NCI-H526 (cell line): Measurements from ENCODE around the gene SATB1.
A peak's percentile ranks its signal among the peaks of the same experiment; 100 is the strongest.

Source experiments
- DNase-seq, 2 experiments: peaks; one replicate each; lab custom pipeline; 2025; lab: John Stamatoyannopoulos, UW

The SATB1 gene

DNA sequence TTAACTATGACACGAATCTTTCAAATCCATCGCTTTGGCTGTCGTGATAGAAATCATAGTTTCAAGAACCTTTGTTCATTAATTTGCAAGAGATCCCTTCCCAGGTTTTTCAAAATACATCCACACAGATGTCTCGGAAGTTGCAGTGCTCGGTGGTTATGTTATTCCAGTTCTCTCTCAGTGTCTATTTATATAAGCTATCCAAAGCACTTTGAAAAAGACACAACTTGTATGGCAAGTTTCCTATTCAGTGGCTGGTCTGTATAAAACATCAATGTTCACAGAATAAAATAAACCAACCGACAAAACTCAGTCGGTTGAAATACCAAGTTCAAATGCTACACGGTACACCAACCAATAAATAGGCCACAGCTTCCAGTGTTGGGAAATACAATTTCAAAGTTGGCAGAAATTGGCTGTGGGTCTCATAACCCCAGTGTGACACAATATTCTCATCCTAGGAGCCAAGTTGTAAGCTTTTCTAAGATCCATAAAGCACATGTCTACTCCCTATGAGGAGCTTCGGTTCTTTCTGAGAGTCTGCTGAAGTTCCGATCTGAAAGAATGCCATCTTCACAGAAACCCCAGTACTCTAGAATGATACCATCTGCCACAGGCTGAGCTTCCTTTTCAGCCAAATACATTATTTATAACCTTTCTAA, 23.7 kb downstream of the SATB1 start:
- no peak for DNase-seq

DNA sequence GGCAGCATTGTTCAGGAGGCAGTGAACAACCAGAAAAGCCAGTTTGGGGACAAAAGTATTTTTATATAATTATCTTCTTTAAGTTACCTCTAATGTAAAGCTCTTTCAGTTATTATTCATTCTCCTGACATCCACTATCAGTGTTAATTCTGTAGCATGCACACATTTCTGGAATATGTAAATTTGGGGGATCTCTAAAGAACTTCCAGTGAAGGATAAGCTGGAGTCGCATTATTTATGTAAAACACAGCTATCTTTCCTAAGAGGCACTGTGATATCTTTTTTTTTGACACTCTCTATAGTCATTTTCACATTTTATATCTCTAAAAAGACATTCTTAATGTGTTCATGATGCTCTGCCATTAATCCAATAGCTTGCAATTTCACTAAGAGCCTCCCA, 26.7 kb downstream of the SATB1 start:
- DNase-seq = peak in 1 of 2 experiments; percentile 16

DNA sequence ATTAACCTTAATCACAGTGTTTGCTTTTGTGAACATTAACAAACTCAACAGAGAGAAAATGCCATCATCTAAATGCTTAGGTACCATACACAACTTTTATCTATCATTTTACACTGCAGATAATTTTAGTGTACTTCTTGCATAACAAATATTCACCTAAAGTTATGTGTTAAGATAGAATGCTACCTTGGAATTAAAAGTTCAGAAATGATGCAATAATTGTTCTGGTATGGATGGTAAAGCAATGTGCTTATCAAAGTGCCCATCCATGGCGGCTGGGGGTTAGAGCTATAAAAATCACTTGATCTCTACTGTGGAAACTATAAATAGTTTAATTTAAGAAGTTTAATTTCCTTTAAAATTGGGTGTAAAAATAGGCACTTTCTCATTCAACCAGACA, 28.7 kb downstream of the SATB1 start:
- no peak for DNase-seq

DNA sequence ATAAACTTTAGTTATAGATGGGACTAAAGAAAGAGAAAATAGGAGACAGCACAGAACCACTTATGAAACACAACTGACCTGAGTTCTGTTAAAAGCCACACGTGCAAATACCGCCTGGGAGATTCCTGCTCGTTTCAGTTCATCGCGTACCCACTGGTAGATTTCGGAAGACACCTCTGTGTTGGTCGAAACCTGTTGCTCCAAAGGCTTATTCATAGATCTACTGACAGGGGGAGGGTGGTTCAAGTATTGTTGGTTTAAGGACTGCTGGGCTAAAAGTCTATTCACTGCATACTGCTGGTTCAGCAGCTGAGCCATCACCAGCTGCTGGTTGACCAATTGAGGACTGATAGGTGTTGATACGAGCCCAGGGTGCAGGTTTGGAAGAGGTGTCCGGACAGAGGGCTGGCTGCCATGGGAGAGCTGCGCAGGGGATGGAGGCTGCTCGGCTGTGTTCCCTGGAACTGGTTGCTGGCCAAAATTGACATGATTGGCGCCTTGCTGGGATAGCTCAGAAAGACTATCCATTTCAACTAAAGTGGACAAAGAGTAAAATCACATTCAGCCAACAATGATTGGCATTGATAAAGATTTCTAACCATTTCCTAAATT, 30.6 kb downstream of the SATB1 start:
- no peak for DNase-seq

DNA sequence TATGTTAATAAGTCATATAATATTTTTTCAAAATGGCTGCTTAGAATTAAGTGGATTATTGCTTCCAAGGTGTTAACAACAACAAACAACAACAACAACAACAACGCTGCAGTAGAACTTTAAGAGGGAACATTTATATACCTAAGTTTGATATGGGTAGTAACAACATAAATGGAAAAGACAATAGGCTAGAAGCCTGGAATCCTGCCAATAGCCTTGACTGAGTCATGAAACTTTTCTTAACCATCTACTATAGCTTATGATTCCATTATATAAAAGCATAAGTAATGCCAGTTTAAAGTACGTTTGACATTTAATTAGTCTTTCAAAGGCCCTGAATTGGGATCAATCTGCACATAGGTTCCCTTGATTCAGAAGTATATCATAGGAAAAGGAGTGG, 31.2 kb downstream of the SATB1 start:
- DNase-seq = no peak

DNA sequence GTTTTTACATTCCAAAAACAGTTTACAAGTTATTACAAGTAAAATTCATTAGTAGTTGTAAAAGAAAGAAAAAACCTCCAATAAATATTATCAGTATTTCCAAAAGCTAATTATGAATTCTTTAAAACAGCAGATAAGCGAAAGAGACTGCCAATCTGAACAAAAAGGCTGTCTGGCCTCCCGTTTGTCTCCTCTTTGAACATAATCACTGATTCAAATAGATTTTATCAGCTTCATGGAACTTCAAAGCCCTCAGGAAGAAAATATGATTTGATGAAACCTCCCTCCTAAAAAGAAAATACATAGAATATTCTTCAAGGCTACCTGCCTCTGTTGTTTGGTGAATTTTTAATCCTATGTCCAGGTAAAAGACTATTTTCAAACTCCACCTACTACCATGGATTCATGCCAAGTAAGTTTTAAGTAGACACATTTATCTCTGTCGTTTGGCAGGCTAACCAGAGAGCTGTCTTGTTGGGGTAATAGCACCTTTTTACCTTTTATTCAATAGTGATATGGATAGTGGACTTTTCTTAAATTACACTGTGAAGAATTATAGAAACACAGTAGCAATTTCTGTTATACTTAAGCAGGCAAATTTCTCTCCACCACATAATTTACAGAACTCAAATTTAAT, 35.0 kb downstream of the SATB1 start:
- no peak for DNase-seq

DNA sequence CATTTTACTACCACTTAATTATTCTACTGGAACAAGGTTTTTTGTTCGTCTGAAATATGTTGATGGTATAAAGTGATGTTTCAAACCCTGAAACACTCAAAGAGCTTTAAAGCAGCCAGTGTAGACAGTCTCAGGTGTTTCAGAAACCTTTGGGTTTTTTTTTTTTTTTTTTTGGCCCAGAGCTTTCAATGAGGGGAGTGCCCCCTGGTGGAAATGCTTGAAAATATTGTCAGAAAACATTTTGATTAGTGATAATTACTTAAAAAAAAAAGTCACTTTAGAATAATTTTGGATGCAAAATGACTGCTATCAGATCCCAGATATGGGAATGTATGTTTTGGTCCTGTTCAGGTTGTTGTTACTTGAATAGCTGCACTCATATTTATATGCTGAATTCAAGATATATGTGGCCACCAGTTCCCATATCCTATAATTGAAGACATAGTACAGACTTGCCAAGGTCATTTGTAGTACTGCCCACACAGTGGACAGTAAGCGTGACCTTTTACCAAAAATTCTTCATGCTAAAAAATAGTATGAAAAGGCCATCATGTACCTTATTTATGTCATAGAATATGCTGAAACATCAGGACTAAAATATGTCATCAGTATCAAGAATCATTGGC, 35.9 kb downstream of the SATB1 start:
- peak in 1 of 2 experiments; percentile 56 for DNase-seq

DNA sequence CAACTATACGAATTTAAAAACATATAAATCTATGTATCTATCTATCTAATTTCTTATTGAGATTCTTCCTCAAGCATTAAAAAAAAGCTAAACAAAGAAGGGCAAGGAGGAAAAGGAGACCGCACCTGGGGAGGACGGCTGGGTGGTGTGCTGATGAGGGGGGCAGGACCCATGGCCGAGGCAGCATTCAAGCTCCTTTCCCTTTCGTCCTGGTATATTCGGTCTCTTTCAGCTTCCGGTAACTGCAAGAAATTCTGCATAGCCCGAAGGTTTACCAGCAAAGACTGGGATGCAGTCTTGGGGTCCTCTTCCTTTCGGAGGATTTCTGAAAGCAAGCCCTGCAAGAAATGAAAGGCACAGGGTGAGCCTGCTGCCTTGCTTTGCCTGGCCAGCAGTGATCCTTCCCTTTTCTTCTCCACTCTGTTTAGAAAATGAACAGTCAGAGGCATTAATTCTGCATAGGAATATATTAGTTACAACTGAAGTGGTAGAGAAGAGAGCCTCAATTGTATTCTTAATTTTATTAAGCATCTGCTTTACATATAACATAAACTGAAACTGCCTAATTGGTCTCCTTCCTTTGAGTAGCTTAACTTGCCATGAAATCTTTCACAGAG, 38.8 kb downstream of the SATB1 start:
- peak; percentile 86 to 87 for DNase-seq

DNA sequence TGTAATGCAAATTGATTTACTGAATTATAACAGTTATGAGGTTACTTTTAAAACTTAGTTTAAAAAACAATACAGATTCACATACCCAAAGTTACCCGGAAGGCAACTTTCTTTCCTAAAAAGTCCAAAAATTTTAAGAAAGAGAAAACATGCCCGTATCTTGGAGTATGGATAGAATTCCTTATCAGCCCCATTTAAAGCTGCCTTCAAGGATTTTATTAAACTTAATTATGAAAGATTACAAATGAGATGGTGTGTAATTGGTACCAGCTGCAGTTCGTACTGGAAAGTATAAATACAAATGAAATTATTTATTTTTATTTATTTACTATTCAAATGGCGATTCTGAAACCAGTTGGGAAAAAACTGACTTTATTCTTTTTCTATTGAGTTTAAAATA, 39.4 kb downstream of the SATB1 start:
- no peak for DNase-seq

DNA sequence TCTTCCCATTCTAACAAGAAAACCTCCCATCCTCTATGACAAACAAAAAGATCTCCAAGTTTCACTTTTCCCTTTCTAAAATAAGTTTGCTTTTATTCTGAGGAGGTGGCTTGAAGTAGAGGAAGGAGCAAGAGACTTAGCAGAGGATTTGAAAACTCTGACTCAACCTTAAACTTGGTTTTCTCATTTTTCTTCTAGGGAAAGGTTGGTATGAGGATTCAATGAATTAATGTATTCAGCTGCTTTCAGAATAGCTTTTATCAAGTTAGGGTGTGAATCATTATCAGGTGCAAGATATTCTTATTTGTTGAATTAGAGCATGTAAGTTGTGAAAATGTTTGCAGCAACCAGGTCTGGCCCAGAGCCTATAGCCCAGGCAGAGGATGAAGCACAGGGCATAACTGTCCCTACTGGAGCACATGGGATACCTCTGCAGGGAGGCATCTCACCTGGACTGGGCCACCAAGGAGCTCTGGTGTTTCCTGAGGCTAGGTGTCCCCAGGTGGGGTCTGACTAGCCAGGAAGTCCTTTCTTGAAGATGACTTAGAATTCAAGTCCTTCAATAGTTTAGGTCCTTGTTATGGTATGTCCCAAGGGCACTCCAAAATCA, 42.3 kb downstream of the SATB1 start:
- no peak for DNase-seq

DNA sequence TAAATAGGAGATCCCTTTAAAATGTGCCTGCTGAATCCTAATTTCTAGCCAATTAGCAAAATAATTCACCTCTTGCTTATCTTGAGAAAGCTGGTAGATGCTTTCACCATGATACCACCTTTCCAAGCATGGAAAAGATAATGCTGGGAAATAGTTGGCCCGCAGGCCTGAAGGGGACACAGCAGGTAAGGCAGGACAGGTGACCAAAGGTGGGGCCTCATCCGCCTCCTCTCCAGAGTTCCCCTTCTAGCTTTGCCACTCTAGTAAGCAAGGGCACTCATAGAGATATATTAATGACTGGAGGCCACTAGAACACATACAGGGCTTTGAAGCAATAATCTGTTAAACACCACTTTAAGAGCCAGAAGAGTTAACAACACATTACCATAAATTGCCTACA, 45.5 kb downstream of the SATB1 start:
- peak in 1 of 2 experiments; percentile 10 for DNase-seq

DNA sequence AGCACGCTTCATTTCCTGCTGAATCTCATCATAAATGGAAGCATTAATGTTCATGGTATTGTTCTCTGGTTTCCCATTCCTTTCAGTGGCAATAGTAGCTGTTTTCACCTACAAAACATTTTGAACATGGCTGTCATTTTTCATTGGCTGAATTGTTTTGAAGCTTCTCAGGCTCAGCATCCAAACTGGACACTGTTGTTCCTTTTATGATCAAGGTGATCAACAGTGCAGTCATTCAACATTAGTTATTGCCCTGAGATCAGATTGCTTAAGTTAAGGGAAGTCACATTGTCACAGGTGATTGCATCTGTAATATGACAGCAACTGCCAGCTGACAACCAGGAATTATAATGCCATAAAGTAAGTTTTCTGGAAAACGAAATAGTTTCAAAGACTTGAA, 46.9 kb downstream of the SATB1 start:
- peak in 1 of 2 experiments; percentile 16 for DNase-seq

DNA sequence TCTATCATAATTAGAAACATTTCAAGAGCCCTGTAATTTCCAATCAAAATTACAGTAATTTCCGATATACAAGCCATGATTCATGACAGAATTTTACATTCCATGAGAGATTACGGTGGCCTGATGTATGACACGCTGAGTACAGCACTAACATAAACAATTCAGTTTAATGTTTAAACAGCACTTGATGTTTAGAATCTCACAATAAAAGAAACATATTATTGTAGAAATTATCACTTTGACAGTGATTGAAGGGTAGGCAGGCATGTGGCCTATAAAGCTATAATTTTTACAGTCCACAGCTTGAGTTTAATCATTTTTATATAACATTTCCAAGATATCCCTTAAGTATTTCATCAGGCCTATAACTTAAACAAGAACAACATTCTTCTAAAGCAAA, 48.5 kb downstream of the SATB1 start:
- DNase-seq = no peak

DNA sequence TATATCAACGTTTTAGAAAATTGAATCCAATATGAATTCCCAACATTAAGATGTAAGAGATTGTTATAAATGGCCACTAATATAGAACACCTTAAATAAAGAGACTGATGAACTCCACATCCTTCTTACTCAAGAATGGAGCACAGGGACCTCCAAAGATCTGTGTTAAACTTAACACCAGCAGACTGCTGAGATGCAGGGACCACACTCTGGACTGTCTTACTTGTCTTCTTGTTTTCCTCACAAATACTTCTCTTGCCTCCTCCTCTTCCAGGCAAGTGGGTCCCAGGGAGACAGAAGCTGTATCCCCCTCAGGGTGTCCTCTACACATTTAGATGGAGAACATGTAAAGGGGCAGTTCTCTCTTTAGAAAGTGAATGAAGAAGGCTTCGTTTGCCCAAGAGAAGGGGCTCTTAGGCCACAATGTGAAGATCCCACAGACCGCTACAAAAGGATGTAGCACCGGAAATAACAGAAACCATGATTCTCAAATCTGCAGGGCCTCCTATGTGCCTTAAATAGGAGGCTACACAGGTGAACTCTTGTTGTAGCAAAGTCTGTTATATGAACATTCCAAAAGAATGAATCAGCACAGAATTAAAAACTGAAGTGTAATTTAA, 52.2 kb downstream of the SATB1 start:
- DNase-seq = no peak

DNA sequence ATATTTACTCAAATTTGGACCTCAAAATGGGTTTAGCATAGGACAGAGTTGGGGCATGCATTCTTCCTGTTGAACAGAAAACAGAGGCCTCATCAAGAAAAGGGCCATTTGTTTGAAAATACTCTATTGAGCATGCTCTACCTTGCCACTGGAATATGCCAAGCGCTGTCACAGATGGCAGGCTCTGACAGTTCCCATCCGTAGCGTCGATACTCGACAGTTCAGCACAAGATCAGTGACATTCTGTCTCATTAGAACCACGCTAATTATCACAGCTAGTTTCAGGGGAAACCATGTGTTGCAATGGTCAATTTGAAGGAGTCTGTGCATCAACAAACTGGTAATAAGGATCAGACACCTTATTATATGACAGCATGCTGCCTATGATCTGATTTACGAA, 54.5 kb downstream of the SATB1 start:
- DNase-seq = peak in 1 of 2 experiments; percentile 14

DNA sequence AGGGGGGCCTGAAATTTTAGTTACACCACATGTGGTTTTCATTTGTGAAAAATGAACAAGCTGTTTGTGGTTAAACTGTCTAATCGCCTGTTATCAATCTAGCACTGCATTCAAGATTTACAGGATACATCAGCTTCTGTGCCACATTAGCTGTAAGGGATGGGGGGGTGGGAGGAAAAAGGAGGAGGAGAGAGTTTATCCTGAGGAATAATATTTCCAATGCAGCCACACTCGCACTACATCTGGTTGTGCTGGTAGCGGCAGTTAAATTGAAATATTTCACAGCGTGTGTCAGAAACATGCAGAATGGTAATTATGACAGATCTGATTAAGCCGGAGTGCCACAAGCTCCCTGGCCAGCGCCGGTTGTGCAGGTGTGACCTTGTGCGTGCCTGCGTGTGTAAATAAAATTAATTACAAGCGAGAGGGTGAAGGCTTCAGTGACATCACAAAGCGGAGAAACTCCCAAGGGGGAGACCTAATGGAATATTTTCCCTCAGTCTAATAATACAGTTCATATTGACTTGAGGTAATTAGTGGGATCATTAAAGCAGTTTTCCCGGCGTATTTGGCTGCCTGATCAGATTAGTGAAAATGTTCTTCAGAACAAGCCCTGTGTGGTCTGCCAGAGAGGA, 55.5 kb downstream of the SATB1 start:
- DNase-seq = peak; percentile 33 to 47

DNA sequence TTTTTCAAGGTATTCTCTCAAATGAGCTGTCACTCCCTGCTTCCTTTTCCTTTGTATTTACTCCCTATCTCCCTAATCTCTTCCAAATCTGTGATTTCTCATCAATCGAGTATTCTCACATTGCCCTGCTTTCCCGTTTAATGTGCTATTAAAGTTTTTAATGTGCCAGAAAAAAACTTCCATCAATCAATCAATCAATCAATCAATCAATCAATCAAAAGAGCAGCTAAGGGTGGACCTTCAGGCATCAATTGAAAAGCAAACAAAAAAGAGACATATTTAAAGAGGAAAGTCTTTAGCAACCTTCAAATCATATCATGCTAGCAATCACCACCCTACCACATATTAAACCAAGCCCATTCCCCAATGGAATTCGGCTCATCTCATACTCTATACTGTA, 58.9 kb downstream of the SATB1 start:
- DNase-seq = no peak

DNA sequence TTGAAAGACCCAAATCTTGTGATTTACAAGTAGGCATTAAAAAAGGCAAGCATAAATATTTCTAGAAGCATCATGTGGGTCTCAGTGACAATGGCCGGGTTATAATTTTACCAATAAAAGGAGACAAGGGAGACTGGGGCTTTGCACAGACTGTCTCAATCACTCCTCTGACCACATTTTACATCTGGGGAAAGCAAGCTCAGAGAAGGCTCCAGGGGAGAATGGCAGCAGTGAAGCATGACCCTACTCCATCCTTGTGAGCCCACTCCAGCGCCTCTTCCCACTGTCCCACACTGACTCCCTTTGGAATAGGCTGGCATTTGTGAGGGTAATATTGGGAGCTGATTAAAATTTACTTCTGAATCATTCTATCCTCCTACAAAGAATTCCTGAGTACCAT, 61.8 kb downstream of the SATB1 start:
- no peak for DNase-seq

DNA sequence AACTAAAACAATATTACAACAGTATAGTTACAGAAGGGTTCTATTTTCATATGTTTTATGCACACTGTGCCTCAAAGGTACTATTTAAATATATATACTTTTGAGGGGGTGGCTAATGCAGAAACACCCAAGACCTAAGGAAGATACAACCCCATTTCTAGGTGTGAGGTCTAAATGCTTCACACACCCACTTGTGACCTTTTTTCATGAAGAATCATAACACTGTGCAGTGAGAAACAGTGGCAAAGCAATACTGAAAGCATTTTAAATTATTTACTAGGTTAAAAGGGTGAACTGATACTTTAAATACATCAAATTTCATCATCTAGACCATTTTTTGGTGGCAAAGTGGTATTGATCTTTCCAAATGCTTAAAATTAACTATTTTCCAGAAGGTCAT, 67.4 kb downstream of the SATB1 start:
- DNase-seq = no peak

DNA sequence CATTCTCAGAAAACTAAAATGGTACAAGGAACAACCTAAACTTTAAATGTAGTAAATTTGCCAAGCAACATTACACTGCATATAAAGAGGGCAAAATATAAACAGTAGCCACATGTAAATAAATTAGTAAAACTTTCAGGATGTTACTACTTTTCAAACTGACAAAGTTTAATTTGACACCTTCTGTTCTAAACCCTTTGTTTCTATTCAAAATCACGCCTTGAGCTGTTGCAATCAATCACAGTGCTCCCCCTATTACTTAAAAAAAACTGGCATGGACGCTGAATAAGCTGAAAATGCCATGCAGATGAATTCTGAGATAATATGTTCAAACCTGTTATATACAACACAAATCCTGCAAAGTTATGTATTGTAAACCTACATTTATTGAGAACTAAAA, 69.3 kb downstream of the SATB1 start:
- DNase-seq = no peak

DNA sequence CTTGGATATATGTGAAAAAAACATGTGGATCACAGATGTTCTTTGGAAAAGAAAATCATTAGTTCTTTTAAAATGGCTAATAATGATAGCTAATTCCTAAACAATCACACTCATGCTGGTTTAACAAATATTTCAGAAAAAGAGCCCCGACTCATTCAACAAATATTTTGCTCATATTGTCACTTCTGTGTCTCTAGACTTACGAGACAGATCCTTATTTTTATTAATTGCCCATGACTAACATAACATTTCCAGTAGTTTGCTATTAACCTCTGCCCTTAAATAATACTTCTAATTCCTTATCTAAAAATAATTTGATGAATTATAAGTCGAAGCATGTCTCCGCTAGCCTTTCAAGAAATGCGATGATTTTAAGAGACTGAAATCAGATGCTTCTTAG, 70.4 kb downstream of the SATB1 start:
- no peak for DNase-seq
